AG04450 (cell line): ENCODE data around the gene TMEM26. TPM values are rescaled to one million over a fixed set of nuclear protein-coding genes. Genes with fewer than 3 reads are reported as not detected.
A peak's percentile ranks its signal among the peaks of the same experiment; 100 is the strongest.

Experiments
- CTCF ChIA-PET: fragments of 300-600, 350-600 bp; formaldehyde crosslinking; extraction: SDS; loops from one replicate; lab custom pipeline; 2022; ENCODE audit warnings: antibody characterized with exemption, inconsistent platforms; lab: Charles Lee
- POLR2A ChIA-PET: fragments of 350-600 bp; formaldehyde crosslinking; extraction: SDS; loops from one replicate; lab custom pipeline; 2021; ENCODE audit warnings: antibody characterized with exemption, inconsistent platforms; lab: Yijun Ruan, JAX
- DNase-seq: peaks from one replicate; pipeline ENCODE4 v3.0.0-alpha.2; 2011; ENCODE audit warnings: low read depth, low spot score
- H3K27ac ChIP-seq: one replicate; pipeline ENCODE4 v1.5.1; 2012; ENCODE audit warnings: low read depth, low read length, control low read depth
- H3K27me3 ChIP-seq: one replicate; pipeline ENCODE4 v1.6.0; 2012; ENCODE audit warnings: low read length; ENCODE audit not compliant: control insufficient read depth, insufficient read depth
- H3K4me3 ChIP-seq: 2 replicates; pipeline ENCODE4 v1.5.1; 2011; ENCODE audit warnings: mild to moderate bottlenecking, low read depth, low read length, control low read depth
- H3K9me3 ChIP-seq: 2 replicates; pipeline ENCODE4 v1.5.1; 2012; ENCODE audit warnings: low read length; ENCODE audit not compliant: control insufficient read depth, insufficient read depth
- polyA plus RNA-seq: library from polyadenylated mRNA; depleted of rRNA; stranded (reverse); fragments of >200 nt; gene quantifications from 2 replicates; pipeline ENCODE4 v1.2.3, GENCODE V29; 2011
- TF ChIP-seq, protein P1 (sequence below): IDR thresholded peaks from 2 replicates; pipeline ENCODE4 v1.5.1; 2011; ENCODE audit warnings: low read depth, low read length, control low read depth, inconsistent platforms

The TMEM26 gene
- polyA plus RNA-seq, 1 experiment: 2.3 TPM

DNA sequence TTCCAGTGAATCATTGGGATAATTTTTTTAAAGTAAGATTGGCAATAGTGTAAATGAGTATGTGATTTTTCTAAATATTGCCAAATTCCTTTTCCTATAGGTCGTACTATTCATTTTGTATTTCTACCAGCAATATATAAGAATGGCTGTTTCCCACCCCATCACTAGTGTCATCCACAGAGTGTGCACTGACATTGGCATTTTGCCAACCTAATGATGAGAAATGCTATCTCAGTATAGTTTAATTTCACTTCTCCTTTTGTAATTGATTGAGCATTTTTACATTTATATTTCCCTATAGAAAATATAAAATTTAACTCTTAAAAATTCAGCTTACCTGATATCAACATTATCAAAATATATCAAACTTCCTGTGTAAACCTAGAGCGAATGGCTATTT, 17.6 kb upstream of the TMEM26 start:
- Histone ChIP-seq H3K9me3 (no peaks in the 10 kb centered on the region; the same call in 1 of the 2 replicates), H3K4me3 (no peak overlapping the region), H3K27me3 (no peaks in the 10 kb centered on the region), H3K27ac (no peak overlapping the region)
- ChIA-PET CTCF (no interaction called here), POLR2A (no interaction called here)
- no peak for DNase-seq
- TF ChIP-seq, protein P1, sequence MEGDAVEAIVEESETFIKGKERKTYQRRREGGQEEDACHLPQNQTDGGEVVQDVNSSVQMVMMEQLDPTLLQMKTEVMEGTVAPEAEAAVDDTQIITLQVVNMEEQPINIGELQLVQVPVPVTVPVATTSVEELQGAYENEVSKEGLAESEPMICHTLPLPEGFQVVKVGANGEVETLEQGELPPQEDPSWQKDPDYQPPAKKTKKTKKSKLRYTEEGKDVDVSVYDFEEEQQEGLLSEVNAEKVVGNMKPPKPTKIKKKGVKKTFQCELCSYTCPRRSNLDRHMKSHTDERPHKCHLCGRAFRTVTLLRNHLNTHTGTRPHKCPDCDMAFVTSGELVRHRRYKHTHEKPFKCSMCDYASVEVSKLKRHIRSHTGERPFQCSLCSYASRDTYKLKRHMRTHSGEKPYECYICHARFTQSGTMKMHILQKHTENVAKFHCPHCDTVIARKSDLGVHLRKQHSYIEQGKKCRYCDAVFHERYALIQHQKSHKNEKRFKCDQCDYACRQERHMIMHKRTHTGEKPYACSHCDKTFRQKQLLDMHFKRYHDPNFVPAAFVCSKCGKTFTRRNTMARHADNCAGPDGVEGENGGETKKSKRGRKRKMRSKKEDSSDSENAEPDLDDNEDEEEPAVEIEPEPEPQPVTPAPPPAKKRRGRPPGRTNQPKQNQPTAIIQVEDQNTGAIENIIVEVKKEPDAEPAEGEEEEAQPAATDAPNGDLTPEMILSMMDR: no peak

DNA sequence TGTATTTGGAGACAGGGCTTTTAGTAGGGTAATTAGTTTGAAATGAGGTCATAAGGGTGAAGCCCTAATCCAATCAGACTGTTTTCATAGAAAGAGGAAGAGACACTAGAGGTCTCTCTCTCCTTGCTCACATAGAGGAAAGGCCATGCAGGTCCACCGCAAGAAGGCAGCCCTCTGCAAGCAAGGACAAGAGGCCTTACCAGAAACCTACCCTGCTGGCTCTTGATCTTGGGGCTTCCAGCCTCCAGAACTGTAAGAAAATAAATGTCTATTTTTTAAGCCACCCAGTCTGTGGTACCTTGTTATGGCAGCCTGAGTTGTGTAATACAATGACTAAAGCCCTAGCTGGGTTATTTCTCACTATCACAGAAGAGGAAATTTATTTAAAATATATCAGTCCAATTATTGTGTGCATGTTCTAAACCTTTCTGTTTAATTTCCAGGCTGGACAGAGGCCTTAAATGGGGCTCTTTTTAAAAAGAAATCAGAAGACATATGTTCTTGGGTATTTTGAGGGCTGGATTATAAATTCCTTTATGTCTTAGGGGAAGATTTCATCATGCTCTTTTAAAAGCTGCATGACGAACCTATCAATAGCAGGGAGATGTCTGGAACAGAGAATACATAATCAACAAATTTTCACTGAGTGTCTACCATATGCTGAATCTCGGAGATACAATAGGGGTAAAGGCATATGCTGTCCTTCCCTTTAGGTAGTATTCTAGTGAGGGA, 12.9 kb upstream of the TMEM26 start:
- DNase-seq: no peak
- Histone ChIP-seq H3K4me3 (no peak overlapping the region), H3K27ac (no peak overlapping the region), H3K9me3 (no peaks in the 10 kb centered on the region; the same call in 1 of the 2 replicates), H3K27me3 (no peaks in the 10 kb centered on the region)
- TF ChIP-seq, protein P1: no peak
- CTCF ChIA-PET: no interaction called here
- POLR2A ChIA-PET: no interaction called here

DNA sequence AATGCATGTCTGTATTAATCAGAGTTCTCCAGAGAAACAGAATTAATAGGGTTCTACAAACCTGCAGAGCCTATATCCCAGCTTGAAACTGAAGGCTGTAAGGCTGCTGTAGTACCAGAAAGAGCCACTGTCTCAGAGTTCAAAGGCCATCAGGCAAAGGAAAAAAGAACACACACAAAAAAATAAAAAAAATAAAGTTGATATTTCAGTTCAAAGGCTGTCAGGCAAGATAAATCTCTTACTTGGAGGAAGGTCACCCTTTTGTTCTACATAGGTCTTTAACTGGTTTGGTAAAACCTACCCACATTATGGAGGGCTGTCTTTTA, 12.0 kb upstream of the TMEM26 start:
- CTCF ChIA-PET: no interaction called here

DNA sequence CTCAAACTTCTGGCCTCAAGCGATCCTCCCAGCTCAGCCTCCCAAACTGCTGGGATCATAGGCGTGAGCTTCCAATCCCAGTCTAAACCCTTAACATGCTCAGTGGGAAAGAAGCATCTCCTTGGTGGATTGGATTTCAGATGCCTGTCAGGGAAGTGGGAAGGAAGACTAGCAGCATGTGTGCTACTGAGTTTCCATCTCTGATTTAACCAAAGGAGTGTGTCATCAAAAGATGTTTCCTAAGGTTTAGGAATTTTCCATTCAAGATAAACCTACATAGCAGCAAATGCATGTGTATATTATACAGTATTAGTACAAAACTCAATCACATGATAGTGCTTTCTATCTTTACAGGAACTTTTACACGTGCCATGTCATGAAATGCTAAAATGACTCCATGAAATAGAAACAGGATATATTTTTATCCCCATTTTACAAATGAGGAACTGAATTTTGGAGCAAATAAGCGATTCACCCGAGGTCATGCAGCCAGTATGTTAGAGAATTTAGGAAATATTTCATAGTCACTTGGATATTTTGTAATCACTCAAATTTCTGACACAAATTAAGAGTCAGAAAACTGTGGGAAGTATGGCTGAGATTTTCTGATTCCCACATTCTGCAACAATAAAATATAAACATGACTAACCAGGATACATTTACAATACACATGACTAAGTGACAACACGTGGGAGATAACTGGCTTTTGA, 11.4 kb upstream of the TMEM26 start:
- H3K27ac ChIP-seq: peak overlapping the region; percentile 73
- CTCF ChIA-PET: no interaction called here
- TF ChIP-seq, protein P1: no peak
- DNase-seq: peak; percentile 51
- H3K27me3 ChIP-seq: no peaks in the 10 kb centered on the region
- H3K9me3 ChIP-seq: no peaks in the 10 kb centered on the region; the same call in 1 of the 2 replicates
- POLR2A ChIA-PET: no interaction called here
- H3K4me3 ChIP-seq: no peak overlapping the region

More for the DNA sequence above, 12.0 kb upstream of the TMEM26 start:
- no peak overlapping the region for H3K4me3 ChIP-seq
- POLR2A ChIA-PET: no interaction called here
- no peak overlapping the region for H3K27ac ChIP-seq
- TF ChIP-seq, protein P1: peak; percentile 19; the same call in 1 of the 2 replicates
- H3K9me3 ChIP-seq: no peaks in the 10 kb centered on the region; the same call in 1 of the 2 replicates
- H3K27me3 ChIP-seq: no peaks in the 10 kb centered on the region
- no peak for DNase-seq
